ENCODE results near the gene ZNF341.

The ZNF341 gene

DNA sequence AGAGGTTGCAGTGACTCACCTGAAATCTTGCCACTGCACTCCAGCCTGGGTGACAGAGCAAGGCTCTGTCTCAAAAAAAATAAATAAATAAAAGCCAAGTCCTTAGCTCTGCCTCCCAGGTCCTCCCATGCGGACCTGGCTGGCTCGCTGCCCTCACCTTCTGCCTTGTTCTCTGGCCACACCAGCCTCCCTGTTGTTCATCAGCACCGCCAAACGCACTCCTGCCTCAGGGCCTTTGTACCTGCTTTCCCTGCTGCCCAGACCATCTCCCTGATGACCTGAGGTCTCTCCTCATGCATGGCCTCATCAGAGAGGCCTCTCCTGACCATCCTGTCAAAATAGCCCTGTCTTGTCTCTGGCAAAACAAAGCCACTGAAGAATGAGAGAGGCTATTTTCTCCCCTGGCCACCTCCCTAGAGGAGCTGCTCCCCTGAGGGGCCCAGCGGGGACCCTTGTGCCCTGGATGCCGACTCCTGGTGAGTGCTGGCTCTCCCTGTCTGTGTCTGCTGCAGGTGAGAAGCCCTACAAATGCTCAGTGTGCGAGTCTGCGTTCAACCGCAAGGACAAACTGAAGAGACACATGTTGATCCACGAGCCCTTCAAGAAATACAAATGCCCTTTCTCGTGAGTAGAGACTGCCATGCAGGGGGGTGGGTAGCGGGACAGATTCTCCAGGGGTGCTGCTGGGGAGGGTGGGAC, 56.7 kb downstream of the ZNF341 start:
- H3K4me3 ChIP-seq (ENCODE audit: low read depth, low read length) = no peak overlapping the region
- no peak for DNase-seq (ENCODE audit: low read depth)
- TF ChIP-seq, protein P1, sequence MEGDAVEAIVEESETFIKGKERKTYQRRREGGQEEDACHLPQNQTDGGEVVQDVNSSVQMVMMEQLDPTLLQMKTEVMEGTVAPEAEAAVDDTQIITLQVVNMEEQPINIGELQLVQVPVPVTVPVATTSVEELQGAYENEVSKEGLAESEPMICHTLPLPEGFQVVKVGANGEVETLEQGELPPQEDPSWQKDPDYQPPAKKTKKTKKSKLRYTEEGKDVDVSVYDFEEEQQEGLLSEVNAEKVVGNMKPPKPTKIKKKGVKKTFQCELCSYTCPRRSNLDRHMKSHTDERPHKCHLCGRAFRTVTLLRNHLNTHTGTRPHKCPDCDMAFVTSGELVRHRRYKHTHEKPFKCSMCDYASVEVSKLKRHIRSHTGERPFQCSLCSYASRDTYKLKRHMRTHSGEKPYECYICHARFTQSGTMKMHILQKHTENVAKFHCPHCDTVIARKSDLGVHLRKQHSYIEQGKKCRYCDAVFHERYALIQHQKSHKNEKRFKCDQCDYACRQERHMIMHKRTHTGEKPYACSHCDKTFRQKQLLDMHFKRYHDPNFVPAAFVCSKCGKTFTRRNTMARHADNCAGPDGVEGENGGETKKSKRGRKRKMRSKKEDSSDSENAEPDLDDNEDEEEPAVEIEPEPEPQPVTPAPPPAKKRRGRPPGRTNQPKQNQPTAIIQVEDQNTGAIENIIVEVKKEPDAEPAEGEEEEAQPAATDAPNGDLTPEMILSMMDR (IDR thresholded peaks at IDR 0.05; ENCODE audit: insufficient read depth, low read depth, low read length, missing control alignments) = no peak

- DNase-seq (ENCODE audit: low read depth) = peak; percentile 36
- H3K4me3 ChIP-seq (ENCODE audit: low read depth, low read length) = no peak overlapping the region
- TF ChIP-seq, protein P1 (IDR thresholded peaks at IDR 0.05; ENCODE audit: insufficient read depth, low read depth, low read length, missing control alignments) = no peak
These were observed 57.5 kb downstream of the ZNF341 start for GRCh38 chr20:33789109-33789857.

- no peak for DNase-seq (ENCODE audit: low read depth)
- no peak overlapping the region for H3K4me3 ChIP-seq (ENCODE audit: low read depth, low read length)
- TF ChIP-seq, protein P1 (IDR thresholded peaks at IDR 0.05; ENCODE audit: insufficient read depth, low read depth, low read length, missing control alignments) = no peak
These were observed 58.0 kb downstream of the ZNF341 start for GRCh38 chr20:33789858-33790182.

DNA sequence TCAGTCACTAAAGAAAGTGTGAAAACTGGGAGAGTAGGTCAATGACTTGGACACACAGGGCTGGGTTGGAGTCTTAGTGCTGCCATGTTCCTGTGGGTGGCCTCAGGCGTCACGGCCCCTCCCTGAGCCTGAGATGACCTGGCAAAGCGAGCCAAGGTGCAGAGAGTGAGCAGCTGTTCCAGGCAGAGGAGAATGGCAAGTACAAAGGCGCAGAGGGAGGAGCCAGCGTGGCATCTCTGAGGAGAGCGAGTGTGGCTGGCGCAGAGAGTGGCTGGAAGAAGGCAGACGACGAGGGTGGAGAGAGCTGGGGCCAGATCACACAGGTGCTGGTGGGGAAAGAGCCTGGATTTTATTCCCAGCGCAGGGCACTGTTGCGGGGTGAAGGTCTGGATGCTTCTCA, 58.8 kb downstream of the ZNF341 start:
- no peak overlapping the region for H3K4me3 ChIP-seq (ENCODE audit: low read depth, low read length)
- no peak for DNase-seq (ENCODE audit: low read depth)
- TF ChIP-seq, protein P1 (IDR thresholded peaks at IDR 0.05; ENCODE audit: insufficient read depth, low read depth, low read length, missing control alignments) = no peak

DNA sequence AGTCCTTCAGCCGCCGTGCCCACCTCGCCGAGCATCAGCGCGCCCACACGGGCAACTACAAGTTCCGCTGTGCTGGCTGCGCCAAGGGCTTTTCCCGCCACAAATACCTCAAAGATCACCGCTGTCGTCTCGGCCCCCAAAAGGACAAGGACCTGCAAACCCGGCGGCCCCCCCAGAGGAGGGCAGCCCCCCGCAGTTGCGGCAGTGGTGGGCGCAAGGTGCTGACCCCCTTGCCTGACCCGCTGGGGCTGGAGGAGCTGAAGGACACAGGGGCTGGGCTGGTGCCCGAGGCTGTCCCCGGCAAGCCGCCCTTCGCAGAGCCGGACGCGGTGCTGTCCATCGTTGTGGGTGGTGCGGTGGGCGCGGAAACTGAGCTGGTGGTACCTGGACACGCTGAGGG, 59.2 kb downstream of the ZNF341 start:
- no peak for DNase-seq (ENCODE audit: low read depth)
- no peak overlapping the region for H3K4me3 ChIP-seq (ENCODE audit: low read depth, low read length)
- TF ChIP-seq, protein P1 (IDR thresholded peaks at IDR 0.05; ENCODE audit: insufficient read depth, low read depth, low read length, missing control alignments) = no peak

- TF ChIP-seq, protein P1 (IDR thresholded peaks at IDR 0.05; ENCODE audit: insufficient read depth, low read depth, low read length, missing control alignments) = no peak
- H3K4me3 ChIP-seq (ENCODE audit: low read depth, low read length) = no peak overlapping the region
- no peak for DNase-seq (ENCODE audit: low read depth)
These were observed 59.7 kb downstream of the ZNF341 start for GRCh38 chr20:33791540-33791939.
